Activated CD4-positive, alpha-beta T cell treated with anti-CD3 and anti-CD28 coated beads for 1 hour (primary cell): Measurements from ENCODE around the gene HPCAL4.

ENCODE experiments used
- DNase-seq: peaks from one replicate; pipeline ENCODE4 v3.0.0-alpha.2; 2020

The HPCAL4 gene

DNA sequence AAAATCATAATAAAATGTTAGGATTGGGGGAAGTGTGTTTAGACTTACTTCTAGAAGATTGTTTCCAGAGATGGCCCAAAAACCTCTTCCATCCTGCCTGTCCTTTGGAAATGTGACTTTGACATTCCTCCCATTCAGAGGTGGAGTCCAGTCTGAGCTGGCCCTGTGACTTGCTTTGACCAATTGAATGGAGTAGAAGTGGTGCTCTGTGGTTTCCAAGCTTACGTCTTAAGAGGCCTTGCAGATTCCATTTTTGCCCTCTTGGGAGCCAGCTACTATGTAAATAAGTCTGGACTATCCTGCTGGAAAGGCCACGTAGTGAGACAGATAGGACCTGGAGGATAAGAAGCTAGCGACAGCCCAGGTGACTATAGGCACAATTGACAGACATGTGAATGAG, 18.0 kb downstream of the HPCAL4 start:
- no peak for DNase-seq

DNA sequence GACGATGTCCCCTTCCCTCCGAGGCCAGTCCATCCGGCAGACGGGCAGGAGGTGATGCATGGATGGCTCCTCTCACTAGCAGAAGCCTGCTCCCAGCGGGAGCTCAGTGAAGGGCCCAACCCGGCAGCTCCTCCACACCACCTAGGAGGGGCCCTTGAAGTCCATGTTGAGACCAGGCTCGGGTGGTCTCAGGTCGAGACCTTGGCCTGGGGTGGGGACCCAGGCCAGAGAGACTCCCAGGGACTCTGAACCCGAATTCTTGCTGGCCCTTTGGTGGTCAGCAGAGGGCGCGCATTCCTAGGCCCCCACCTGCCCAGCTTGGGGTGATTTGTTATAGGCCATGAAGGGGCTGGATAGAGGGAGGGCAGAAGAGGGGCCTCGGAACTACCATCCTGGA, 18.7 kb downstream of the HPCAL4 start:
- no peak for DNase-seq

DNA sequence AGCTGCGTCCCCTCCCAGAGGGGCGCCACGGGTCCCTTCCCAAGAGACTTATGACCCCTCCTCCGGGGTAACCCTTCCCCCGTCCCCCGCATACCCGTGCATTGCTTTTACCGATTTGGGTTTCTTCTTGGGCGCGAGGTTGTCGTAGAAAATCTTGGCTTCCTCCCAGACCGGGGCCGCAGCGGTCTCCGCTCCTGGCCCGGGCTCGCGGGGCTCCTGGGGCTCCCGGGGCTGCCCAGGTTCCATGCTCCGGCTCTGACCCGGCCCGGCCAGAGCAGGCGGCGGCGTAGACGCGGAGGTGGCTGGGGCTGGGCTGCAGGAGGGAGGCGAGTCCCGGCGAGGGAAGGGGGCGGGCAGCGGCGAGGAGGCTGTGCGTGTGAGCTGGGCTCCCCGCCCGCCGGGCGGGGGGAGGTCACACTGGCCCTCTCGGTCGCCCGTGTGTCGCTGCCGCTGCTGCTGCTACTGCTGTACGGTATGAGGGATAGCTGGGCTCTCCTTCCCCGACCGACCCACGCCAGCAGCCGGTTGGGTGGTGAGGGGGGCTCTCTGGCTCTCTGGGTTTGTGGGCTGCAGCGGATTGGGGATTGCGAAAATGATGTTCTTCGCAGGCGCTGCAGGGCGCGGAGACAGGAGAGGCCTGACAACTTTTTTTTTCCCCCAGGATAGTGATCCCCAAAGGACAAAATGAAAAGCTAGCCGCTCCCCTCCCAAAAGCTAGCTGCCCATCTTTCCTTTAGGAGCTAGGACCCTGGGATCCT, 19.3 kb downstream of the HPCAL4 start, which contains the start of gene NT5C1A:
Gene NT5C1A (minus strand): TSS at position 315 of the 758 bp plus-strand sequence. CDS start 69 bp downstream, at position 246.
- no peak for DNase-seq

DNA sequence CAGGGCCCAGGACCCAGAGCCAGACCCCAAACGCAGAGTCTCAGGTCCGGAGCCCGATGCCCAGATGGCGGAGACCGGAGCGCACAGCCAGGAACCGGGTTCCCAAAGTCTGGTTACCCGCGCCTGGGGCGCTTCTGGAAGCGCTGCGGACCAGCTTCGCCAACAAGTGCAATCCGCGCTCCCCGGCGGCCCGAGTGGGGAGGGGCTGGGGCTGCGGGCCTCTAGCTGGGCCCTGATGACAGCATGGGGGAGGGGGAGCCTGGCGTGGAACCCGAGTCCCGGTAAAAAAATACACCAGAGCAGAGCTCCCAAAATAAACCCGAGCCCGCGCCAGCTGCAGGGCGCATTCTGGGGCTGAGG, 19.8 kb downstream of the HPCAL4 start:
- DNase-seq: no peak

DNA sequence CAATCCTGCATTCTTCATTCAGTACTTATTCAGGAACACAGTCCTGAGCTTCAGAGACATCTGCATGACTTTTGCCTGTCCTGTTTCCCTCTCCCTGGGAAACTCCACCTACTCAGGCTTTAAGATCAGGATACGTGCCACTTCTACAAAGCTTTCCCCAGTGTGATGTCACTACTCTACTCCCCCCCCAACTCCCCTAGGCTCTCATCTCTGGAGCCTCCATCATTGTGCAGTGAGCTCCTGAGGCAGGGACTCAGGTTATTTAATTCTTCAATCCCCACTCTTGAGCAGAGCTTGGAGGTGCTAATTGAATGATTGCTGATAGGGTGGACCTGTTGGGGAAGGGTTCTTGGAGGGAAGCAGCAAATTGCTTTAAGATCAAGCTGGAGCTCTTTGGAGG, 20.5 kb downstream of the HPCAL4 start:
- DNase-seq: no peak

DNA sequence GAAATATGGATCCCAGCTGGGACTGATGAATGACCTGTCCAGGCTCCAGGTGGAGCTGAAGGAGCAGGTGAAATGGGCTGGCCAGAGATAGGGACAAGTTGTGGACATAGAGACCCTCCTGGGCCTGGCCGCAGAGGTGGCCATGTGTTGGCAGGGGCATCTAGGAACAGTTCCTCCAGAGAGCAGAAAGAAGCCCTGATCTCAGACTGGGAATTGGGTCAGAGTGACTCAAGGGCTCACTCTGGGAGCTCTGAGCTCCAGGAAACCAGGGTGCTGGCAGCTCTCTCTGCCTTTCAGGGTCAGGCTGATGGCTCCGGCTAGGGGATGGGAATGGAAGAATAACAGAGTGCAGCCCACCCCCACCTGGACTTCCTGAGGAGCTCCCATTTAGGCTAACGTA, 22.3 kb downstream of the HPCAL4 start:
- no peak for DNase-seq

DNA sequence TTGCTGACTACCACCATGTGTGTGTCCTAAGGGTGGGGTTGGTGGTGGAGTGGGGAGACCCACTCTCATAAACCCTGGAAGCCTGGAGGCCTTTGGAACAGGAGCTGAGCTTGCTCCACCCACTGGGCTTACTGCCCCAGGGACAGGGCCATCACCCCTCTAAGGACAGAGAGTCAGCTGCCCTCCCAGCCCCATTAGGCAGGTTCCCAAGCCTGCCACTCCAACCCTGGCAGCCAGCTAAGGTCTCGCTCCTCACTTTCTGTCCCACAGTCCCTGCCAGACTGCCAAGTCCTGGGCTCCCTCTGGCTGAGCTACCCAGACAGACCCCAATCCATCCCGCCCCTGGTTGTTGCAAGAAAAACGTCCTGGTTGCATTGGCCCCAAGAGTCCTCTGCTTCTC, 23.1 kb downstream of the HPCAL4 start:
- DNase-seq: no peak

DNA sequence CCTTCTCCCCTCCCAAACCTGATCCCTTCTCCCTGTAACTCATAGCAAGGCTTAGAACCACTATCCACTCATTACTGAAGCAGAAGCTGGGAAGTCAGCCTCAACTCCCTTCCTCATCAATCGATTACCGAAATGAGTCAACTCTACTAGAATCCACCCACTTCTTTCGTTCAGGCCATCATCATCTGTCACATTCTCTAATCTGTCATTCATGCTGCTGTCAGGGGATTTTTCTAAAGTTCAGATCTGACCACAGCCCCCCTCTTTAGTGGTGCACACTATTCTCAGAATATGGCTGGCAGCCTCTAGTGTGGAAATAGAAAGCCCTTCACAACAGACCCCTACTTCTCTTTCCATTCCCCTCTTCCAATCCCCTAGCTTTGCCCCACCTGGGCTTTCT, 24.5 kb downstream of the HPCAL4 start:
- no peak for DNase-seq

DNA sequence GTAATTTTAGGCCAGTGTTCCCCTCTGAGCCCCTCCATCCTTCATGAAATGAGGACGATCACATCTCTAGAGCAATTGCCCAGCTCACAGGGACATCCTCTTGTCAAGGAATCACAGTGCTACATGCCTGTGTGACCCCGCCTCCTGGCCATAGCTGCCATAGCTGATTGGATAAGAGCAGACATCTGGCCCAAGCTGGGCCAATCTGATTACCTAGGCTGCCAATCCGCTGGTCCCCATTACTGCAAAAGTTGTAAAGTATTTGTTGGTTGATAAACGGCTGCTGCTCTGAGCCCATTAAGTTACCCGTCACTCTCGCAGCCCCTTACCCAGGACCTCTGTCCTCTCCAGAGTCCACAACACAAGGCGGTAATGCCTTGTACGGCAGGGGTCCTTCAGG, 27.7 kb downstream of the HPCAL4 start:
- no peak for DNase-seq

DNA sequence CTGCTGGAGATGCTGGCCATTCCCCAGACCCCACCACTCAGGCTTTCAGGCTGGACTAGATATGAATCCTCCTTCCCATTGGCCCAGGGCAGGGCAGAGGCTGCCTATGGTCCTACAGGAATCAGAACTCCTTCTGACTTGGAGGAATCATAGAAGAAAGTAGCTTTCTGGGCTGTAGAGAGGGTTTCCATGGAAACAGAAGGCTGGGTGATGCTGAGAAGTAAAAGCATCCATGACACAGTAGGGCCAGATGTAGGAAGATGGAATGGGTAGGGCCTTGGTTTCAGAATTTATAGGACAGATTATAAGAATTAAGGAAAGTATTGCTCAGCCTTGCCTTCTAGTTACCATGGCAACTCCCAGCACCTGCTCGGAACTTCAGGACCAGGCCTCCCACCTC, 28.4 kb downstream of the HPCAL4 start:
- DNase-seq: no peak

DNA sequence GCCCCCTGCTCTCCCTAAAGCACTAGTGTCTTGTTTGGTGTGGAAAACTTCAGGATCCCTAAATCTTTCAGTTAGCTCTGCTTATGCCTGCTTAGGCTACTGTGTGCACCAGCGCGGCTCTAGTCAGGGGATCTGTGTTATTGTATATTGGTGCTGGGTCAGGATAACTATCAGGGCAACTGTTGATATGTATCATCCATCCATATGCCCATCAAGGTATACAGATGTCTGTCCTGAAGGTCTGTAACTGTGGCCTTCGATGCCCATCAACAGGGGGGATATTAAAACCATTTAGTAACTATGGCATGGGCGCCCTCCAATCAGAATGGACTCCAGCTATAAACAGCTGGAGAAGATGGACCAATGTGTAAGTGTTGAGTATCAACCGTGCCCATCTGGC, 31.7 kb downstream of the HPCAL4 start:
- no peak for DNase-seq

DNA sequence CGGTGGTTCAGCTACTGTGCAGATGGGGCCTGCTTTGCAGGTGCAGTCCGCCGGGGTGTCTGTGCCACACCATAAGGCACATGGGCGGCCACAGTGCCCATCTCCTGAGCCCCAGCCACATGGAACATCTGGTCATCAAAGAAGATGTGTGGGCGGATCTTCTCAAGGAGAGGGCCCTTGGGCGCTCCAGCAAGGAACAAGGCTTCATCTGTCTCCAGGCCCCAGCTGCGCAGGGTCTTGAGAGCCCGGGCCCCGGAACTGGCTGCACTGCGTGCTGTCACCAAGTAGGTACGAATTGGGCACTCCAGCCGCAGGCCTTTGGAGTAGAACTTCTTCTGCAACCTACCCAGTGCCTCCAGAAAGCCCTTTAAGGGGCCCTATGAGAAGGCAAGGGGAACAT, 32.1 kb downstream of the HPCAL4 start:
- no peak for DNase-seq

DNA sequence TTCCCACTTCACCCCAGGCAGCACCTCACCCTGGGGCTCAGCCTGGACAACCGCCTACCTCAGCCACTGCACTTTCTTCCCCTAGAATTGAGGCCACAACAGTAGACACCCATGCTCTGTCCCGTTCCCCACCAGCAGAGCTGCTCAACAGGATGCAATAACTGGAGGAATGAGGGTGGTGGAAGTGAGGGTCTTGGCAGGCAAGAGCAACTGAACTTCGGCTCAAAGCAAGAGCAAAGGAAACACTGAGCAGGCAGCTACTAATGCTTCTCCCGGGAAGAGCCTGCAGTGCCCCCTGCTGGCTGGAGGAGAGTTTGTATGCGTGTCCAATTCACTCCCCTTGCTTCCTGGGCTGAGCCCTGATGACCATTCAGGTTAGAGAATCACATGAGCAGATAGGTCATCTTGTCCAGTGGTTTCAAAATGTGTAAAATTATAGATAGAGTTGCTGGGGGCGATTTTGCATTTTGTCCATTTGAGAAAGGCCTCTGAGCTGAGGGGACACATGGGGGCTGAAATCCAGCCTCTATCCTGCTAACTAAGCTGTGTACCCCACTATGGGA, 33.2 kb downstream of the HPCAL4 start:
- DNase-seq: peak; percentile 30

DNA sequence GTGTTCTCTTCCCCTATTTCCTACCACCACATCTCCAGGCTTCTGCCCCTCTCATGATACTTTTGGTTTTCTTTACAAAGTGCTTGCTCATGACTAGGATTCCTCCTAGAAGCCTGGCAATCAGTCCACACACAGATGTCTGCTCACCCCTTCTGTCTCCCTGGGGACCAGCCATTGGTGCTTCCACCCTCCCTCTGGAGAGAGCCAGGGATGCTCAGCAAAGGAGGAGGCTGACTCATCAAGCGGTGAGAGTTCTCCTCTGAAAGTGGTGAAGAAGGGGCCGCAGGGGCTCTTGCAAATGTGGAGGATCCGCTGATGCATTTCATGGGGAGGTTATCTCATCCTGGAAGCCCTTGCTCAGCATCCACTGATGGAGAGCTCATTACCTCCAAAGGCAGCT, 33.8 kb downstream of the HPCAL4 start:
- DNase-seq: no peak

DNA sequence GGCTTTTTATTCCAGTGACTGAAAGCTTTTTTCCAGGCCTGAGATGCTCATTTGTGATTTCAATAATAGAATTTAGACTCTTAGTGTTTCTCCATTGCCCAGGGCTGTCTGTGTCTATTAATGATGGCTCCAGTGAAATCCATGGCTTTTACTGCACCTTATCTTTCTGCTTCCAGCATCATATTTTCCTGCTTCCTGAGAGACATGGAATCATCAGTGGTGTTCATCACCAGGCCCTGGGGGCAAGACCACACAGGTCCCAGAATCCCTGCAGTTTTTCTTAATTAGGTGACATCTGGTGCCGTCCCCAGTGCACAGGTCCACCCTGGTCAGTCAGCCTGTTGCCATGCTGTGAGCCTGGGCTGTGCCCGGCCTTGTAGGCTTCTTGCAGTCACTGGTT, 34.8 kb downstream of the HPCAL4 start:
- DNase-seq: no peak

DNA sequence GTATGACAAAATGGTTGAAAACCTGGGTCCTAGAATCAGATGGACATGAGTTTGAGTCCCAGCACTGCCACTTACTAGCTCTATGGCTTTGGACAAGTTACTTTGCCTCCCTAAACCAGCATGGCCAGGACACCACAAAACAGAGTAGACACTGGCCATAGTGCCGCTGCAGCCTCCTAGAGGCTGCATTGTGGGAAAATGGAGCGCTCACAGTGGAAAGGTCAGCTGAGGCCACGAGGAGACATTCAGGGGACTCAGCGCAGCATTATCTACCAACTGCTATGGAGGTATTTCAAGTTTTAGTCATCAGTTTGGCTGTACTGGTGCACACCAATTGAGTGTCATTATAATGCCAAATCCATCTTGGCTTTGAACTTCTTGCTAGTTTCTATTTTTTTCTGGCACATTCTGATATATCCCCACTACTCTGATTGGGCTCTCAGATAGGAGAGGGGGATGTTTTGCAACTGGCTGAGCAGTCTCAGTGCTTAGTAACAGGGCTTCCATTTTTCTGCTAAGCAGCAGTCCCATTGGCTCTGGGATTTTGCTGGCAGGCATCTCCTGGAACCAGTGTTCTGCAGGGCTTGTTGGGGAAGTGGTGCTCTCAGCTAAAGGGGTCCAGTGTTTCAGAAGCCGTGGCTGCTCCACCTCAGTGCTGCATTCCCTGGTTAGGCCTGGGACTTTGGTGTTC, 35.5 kb downstream of the HPCAL4 start:
- DNase-seq: no peak

DNA sequence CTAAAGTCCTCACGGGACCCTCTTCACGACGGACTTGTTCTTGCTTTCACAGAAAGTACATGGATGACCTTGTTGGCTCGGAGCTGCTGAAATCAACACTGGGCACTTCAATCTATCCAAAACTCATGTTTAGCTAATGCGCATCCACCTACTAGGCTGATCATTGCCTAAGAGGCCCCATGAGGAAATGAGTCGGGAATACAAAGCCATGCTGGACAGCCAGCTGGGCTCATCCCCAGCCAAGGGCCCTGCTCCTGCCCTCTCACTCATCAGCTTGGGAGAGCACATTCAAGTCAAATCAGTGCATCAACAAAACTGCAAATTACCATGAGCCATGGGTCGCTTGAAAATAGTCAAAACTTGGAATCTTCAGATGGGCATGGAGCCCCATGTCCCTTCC, 36.9 kb downstream of the HPCAL4 start:
- DNase-seq: no peak

DNA sequence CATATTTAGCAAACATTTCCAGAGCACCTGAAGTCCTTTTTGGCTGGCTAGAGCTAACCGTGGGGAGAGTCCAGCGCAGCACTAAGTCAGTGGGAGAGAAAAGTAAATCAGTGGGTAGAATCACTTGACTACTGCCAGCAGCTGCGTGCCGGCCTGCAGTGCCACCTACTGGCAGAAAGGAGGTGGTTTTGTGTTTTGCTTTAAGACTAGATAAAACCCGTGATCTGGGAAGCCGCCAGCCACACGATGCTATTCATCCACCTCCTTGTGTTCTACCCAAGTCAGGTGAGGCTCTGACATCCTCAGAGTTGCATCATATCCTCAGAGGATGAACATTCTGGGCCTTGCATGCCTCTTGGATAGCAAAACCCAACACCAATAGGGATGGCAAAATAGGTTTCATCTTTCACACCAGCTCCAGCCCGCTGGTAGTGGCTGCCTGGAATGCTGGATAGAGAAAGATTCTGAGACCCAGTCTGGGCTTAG, 37.6 kb downstream of the HPCAL4 start:
- peak; percentile 60 for DNase-seq

DNA sequence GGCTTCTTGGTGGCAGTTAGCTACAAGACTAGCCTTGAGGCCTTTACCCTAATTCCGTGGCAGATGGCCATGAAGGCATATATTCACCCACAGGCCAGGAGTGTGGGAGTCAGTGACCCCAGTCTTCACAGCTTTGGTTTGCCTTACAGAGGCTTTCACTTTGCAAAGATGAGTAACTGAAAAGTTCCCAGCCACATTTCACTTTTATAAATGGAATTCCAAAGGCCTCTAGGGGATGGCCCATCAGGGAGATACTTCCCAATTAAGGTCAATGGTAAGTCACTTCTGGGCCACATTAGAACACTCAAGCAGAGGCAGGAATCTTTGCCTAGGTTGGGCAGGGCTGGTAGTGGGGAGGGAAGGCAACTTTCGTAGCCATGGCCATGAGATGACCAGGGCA, 38.7 kb downstream of the HPCAL4 start:
- DNase-seq: no peak

DNA sequence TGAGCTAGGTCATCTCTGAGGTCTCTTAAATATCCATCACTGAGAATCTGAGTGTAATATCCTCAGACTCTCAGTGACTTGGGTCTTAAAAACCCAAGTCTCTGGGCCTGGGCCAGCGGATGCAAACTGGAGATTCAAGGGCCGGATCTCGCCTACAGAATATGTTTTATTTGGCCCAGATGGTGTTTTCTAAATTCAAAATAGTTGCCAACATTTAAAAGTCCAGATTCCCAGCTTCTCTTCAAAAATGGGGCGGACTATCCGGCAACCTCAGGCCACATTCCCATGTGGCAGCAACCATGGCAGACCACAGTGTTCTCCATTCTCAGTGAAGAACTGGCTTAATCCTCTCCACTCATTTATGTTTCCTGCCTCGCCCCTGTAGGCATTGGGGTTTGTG, 39.1 kb downstream of the HPCAL4 start:
- no peak for DNase-seq

DNA sequence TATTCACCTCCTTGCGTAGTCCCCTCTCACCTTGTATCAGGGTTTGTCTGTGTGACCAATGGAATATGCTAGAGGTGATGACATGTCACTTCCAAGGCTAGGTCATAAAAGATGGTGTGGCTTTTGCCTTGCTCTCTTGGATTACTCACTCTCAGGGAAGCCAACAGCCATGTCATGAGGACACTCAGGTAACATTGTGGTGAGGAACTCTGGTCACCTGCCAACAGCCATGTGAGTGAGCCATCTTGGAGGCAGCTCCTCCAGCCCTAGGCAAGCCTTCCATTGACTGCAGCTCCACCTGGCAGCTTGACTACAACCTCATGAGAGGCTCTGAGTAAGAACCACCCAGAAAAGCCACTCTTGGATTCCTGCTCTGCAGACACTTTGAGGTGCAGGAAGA, 40.8 kb downstream of the HPCAL4 start:
- DNase-seq: no peak

DNA sequence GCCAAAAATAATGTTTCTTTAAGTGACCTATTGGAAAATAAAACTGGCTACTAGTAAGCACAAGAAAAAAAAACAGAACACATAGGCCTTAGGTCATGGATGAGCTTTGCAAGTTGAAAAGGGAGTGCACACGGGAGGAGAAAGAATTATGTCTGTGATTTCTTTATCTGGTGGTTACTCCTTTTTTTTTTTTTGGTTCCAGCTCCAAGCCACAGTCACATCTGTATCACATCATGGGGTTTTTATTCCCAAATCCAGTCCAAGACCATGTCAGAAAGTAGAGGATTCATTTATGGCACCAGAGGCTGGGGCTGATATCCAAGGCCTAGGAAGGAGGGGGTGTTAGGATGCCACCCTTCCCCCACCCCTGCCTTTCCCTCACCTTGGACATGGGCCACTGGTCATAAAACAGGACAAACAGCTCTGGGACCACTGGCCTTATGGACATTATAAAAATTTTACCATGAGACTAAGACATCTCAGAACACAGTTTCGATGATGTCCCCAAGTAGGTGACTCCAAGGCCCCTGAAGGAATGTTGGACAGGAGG, 41.5 kb downstream of the HPCAL4 start:
- DNase-seq: no peak

DNA sequence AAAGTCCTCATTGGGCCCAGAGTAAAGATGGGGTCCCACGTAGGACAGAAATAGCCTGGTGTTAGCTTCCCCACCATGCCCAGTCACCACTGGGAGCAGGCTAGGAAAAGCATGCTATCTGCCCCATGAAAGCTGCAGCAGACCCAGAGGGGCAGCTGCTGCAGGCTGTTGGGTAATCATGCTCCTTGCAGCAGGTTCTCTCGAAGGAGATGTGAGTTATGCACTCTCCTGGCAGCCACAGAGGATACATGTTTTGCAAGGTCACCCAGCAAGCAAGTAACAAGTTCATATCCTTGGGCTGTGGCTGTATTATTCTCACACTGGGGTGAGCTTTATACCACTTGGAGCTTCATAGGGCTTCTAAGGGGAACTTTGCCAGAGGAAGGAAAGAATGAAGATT, 42.7 kb downstream of the HPCAL4 start:
- no peak for DNase-seq

DNA sequence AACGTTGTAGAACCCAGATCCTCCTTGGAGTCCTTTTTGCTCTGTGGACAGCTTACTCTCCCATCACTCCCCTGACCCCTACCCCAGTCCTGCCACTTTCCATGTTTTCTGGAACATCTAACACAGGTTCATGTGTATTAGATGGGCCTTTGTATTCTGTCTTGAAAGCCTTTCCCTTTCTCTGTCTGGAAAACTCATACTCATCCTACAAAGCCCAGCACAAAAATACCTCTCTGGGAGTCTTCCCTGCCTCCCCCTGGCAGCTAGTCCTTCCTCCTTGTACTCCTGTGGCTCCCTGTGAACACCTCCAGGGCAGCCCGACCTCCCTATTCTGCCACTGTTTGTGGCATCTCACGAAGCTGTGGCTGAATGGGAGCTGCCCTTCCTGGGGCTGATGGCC, 44.0 kb downstream of the HPCAL4 start:
- no peak for DNase-seq
